MM.1S (cell line): Measurements from ENCODE around the gene STARD3.

ENCODE experiments used
- DNase-seq: peaks from one replicate; pipeline ENCODE4 v3.0.0-alpha.2; 2015
- H2AFZ ChIP-seq: fragments of 300-600 bp; sonication (generic); 2 replicates; pipeline ENCODE4 v1.6.0; 2016; ENCODE audit warnings: antibody characterized with exemption, low read length
- H3F3A ChIP-seq: fragments of 300-600 bp; sonication (generic); 2 replicates; pipeline ENCODE4 v1.6.1; 2016; ENCODE audit warnings: mild to moderate bottlenecking, antibody characterized with exemption, low read length, moderate library complexity, mixed read lengths; ENCODE audit not compliant: insufficient read depth
- H3K27ac ChIP-seq: fragments of 300-600 bp; sonication (generic); 2 replicates; pipeline ENCODE4 v1.5.1; 2016; ENCODE audit warnings: mild to moderate bottlenecking, low read length
- H3K27me3 ChIP-seq: fragments of 300-600 bp; sonication (generic); replicated peaks from 2 replicates; pipeline ENCODE4 v1.6.0; 2016; ENCODE audit warnings: low read length; ENCODE audit not compliant: insufficient read depth
- H3K36me3 ChIP-seq: fragments of 300-600 bp; sonication (generic); replicated peaks from 2 replicates; pipeline ENCODE4 v1.6.1; 2016; ENCODE audit warnings: mild to moderate bottlenecking, low read length, mixed read lengths; ENCODE audit not compliant: insufficient read depth
- H3K4me1 ChIP-seq: fragments of 300-600 bp; sonication (generic); 2 replicates; pipeline ENCODE4 v1.6.1; 2016; ENCODE audit warnings: low read length, mixed read lengths
- H3K4me2 ChIP-seq: fragments of 300-600 bp; sonication (generic); 2 replicates; pipeline ENCODE4 v1.6.0; 2016; ENCODE audit warnings: low read depth, low read length
- H3K4me3 ChIP-seq: fragments of 300-600 bp; sonication (generic); 2 replicates; pipeline ENCODE4 v1.5.1; 2016; ENCODE audit warnings: low read length, mixed read lengths
- H3K79me2 ChIP-seq: fragments of 300-600 bp; sonication (generic); 2 replicates; pipeline ENCODE4 v1.6.1; 2016; ENCODE audit warnings: mixed run types, low read length, mixed read lengths
- H3K9ac ChIP-seq: fragments of 300-600 bp; sonication (generic); 2 replicates; pipeline ENCODE4 v1.6.1; 2016; ENCODE audit warnings: low read length, mixed read lengths
- H3K9me2 ChIP-seq: fragments of 300-600 bp; sonication (generic); replicated peaks from 2 replicates; pipeline ENCODE4 v1.6.1; 2016; ENCODE audit warnings: mild to moderate bottlenecking, low read length, mixed read lengths; ENCODE audit not compliant: insufficient read depth
- H3K9me3 ChIP-seq: fragments of 300-600 bp; sonication (generic); replicated peaks from 2 replicates; pipeline ENCODE4 v1.6.1; 2016; ENCODE audit warnings: mild to moderate bottlenecking, low read length, mixed read lengths; ENCODE audit not compliant: insufficient read depth
- H4K20me1 ChIP-seq: fragments of 300-600 bp; sonication (generic); 2 replicates; pipeline ENCODE4 v1.6.1; 2016; ENCODE audit warnings: mild to moderate bottlenecking, low read length, moderate library complexity, mixed read lengths; ENCODE audit not compliant: insufficient read depth
- CTCF ChIP-seq: fragments of 300-600 bp; sonication (generic); IDR thresholded peaks from 2 replicates; pipeline ENCODE4 v1.5.1; 2016; ENCODE audit warnings: antibody characterized with exemption, low read length, mixed read lengths
- EZH2 ChIP-seq: fragments of 300-600 bp; sonication (generic); optimal IDR thresholded peaks from 2 replicates; pipeline ENCODE3; 2017; ENCODE audit warnings: low read depth, mild to moderate bottlenecking, antibody characterized with exemption, low read length, mixed read lengths
- EZH2phosphoT487 ChIP-seq: fragments of 300-600 bp; sonication (generic); IDR thresholded peaks from 2 replicates; pipeline ENCODE4 v1.6.1; 2018; ENCODE audit warnings: antibody characterized with exemption, low read length

STARD3 gene

GRCh38 chr17:39688475-39688835 lies 51.5 kb downstream of the STARD3 start:
- TF ChIP-seq EZH2phosphoT487 (no peak), EZH2 (no peak), CTCF (no peak)
- H3K36me3 ChIP-seq = no peaks in the 10 kb centered on the region
- H3K4me3 ChIP-seq = peak overlapping the region; percentile 96
- H3F3A ChIP-seq = peaks cover 19% of the 10 kb centered on the region
- peak overlapping the region; percentile 82 for H3K4me2 ChIP-seq
- H3K9me2 ChIP-seq = no peaks in the 10 kb centered on the region
- H3K27ac ChIP-seq = peak overlapping the region; percentile 94; the same call in 1 of the 2 replicates
- H3K4me1 ChIP-seq = peaks cover 11% of the 10 kb centered on the region; the same call in 1 of the 2 replicates
- no peak for DNase-seq
- peak overlapping the region; percentile 91 for H2AFZ ChIP-seq
- H4K20me1 ChIP-seq = no peaks in the 10 kb centered on the region
- H3K9me3 ChIP-seq = no peaks in the 10 kb centered on the region
- peak overlapping the region; percentile 81 for H3K9ac ChIP-seq
- no peaks in the 10 kb centered on the region for H3K27me3 ChIP-seq
- no peaks in the 10 kb centered on the region for H3K79me2 ChIP-seq

DNA sequence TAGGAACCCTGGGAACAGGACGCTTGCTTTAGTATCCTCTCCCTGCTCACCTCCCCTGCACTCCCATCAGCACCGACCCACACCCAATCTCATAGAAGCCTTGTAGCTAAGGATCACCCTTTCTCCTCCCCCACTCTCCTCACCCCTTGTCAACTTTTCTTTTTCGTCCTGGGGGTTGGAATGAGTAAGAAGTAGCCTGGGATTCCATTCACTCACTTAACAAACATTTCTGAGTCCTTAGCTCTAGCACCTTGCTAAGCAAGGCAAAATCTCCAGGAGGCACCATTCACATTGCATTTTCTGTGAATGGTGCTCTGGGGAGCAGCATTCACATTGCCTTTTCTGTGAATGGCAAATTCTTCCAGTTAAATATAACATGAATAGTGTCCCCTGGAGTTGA lies 52.0 kb downstream of the STARD3 start:
- Histone ChIP-seq H3K27me3 (no peaks in the 10 kb centered on the region), H3K4me2 (peak overlapping the region; percentile 82), H3K36me3 (no peaks in the 10 kb centered on the region), H3K9me3 (no peaks in the 10 kb centered on the region), H3K9me2 (no peaks in the 10 kb centered on the region), H3K4me3 (peak overlapping the region; percentile 96), H3K4me1 (peaks cover 11% of the 10 kb centered on the region; the same call in 1 of the 2 replicates), H4K20me1 (no peaks in the 10 kb centered on the region), H3K79me2 (no peaks in the 10 kb centered on the region), H2AFZ (peak overlapping the region; percentile 91), H3K9ac (no peak overlapping the region), H3F3A (peaks cover 19% of the 10 kb centered on the region), H3K27ac (no peak overlapping the region)
- TF ChIP-seq EZH2 = no peak
- TF ChIP-seq CTCF = no peak
- no peak for TF ChIP-seq EZH2phosphoT487
- DNase-seq = no peak

- Histone ChIP-seq H4K20me1 (no peaks in the 10 kb centered on the region), H3K4me1 (no peaks in the 10 kb centered on the region), H3K27ac (no peak overlapping the region), H3K9ac (no peak overlapping the region), H3K9me3 (no peaks in the 10 kb centered on the region), H3K4me3 (no peak overlapping the region), H3F3A (no peaks in the 10 kb centered on the region), H3K27me3 (no peaks in the 10 kb centered on the region), H3K9me2 (no peaks in the 10 kb centered on the region), H2AFZ (no peak overlapping the region), H3K79me2 (no peaks in the 10 kb centered on the region), H3K4me2 (no peak overlapping the region), H3K36me3 (no peaks in the 10 kb centered on the region)
- TF ChIP-seq EZH2phosphoT487 (no peak), EZH2 (no peak), CTCF (no peak)
- DNase-seq = no peak
These were observed 57.6 kb downstream of the STARD3 start for GRCh38 chr17:39694593-39694992.
